ENCODE results near the gene NIM1K.

DNA sequence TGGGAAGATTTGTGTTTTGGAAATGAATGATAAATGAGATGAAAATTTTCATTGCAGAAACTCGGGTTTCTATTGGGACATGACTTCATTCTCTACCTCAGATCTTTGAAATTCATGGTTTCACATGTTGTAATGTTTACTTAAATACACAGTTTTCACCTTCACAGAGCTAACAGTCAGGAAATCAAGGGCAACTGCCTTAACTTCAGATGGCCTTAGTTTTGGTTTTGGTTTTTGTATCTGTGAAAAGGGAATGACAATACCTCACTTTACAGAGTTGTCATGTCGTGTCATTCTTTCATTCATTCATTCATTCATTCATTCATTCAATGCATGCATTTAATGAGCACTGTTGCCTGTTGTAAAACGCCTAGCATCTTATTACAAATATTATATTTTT, 41.9 kb downstream of the NIM1K start:
- TF ChIP-seq CTCF (IDR thresholded peaks at IDR 0.05 in 8 of 11, conservative IDR thresholded peaks at IDR 0.05 in 3 of 11) (no peak), POLR2AphosphoS5 (IDR thresholded peaks at IDR 0.05) (no peak), POLR2A (IDR thresholded peaks at IDR 0.05) (no peak)
